ENCODE results near the gene MEGF6. TPM values are rescaled to one million over a fixed set of nuclear protein-coding genes. Genes with fewer than 3 reads are reported as not detected.

The MEGF6 gene
- total and polyA plus RNA-seq, 2 of the 8 experiments (the other 6 are each of a cell fraction or from before 2014, with no cell fraction given), result 4.1 to 14.8 TPM

DNA sequence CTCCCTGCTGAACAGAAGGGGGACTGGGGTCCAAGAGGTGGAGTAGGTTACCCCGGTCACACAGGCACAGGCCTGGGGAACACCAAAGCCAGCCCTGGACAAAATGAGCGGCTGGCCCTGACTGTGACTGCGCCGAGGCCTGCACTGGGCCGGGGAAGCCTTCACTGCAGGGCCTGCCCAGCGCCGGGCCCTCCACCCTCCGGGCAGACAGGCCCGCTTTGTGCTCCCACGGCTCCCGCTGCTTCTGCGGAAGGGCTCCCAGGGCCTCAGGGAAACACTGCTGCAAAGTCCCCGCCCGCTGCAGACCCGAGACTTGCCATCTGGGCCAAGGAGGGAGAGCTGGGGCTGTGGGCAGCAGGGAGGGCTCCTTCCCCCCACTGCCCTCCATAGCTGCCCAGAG, 35.3 kb downstream of the MEGF6 start:
- no peaks in the 10 kb centered on the region for H3K4me1 ChIP-seq (replicated peaks in 1 of 4; ENCODE audit: control insufficient read depth in 3 of 4, insufficient read depth in 4 of 4, low read length in 3 of 4)
- FAIRE-seq (no peak), DNase-seq (ENCODE audit: low read depth in 1 of 2, low spot score in 2 of 2) (no peak)
- H2BK120ac ChIP-seq (replicated peaks; ENCODE audit: low read depth, low read length), result no peak overlapping the region
- H3K18ac ChIP-seq (ENCODE audit: extremely low read depth, low read length), result no peak overlapping the region
- H4K5ac ChIP-seq (ENCODE audit: insufficient read length, low read depth, low read length), result no peak overlapping the region
- no peak overlapping the region for H2AFZ ChIP-seq (ENCODE audit: low read length)
- H3K4ac ChIP-seq (replicated peaks; ENCODE audit: insufficient read length, low read depth, low read length), result no peak overlapping the region
- no peak overlapping the region for H3K4me3 ChIP-seq (ENCODE audit: extremely low read depth in 1 of 4, insufficient read depth in 2 of 4, low read depth in 3 of 4, low read length in 4 of 4)
- peaks cover 3 to 6% of the 10 kb centered on the region in 2 experiments; a peak in 2 of 4 replicates for H3K9me3 ChIP-seq (ENCODE audit: insufficient read depth in 2 of 2, low read depth in 1 of 2, low read length in 1 of 2)
- 88% methylated on average over 7 of the region's 15 CpGs; no CpG with 5 or more reads in 1 of the 2 experiments for WGBS, 2 experiments (ENCODE audit: extremely low coverage in 1 of 2, insufficient coverage in 1 of 2, insufficient read length in 1 of 2, insufficient replicate concordance in 2 of 2, low coverage in 1 of 2, low lambda C conversion rate in 2 of 2, missing lambda C conversion rate in 1 of 2)
- no peak for TF ChIP-seq SIN3A (conservative IDR thresholded peaks at IDR 0.05 in 1 of 2, IDR thresholded peaks at IDR 0.05 in 1 of 2; ENCODE audit: low read depth in 1 of 2, low read length in 2 of 2)
- TF ChIP-seq SP1 (IDR thresholded peaks at IDR 0.05; ENCODE audit: low read depth, low read length), result no peak
- no peak for TF ChIP-seq EGR1 (IDR thresholded peaks at IDR 0.05; ENCODE audit: borderline replicate concordance, low read depth, low read length)
- no peak for TF ChIP-seq EP300 (IDR thresholded peaks at IDR 0.05; ENCODE audit: borderline replicate concordance in 1 of 2, low read depth in 2 of 2, low read length in 2 of 2)
- no peak for TF ChIP-seq TAF1 (IDR thresholded peaks at IDR 0.05; ENCODE audit: low read depth, low read length)
- TF ChIP-seq PHF8 (conservative IDR thresholded peaks at IDR 0.05; ENCODE audit: low read depth, low read length), result no peak
- TF ChIP-seq CHD1 (IDR thresholded peaks at IDR 0.05; ENCODE audit: low read depth, low read length), result no peak
- TF ChIP-seq SIRT6 (IDR thresholded peaks at IDR 0.05; ENCODE audit: low read length), result no peak
- no peak for TF ChIP-seq JUND (IDR thresholded peaks at IDR 0.05; ENCODE audit: low read length)
- H4K8ac ChIP-seq (ENCODE audit: extremely low read depth, insufficient read depth, low read length), result no peak overlapping the region
- H3K79me1 ChIP-seq (ENCODE audit: low read depth, low read length), result no peaks in the 10 kb centered on the region; the same call in 1 of the 2 replicates
- H3K14ac ChIP-seq (ENCODE audit: insufficient read length), result no peak overlapping the region
- H4K91ac ChIP-seq (replicated peaks; ENCODE audit: insufficient read length, low read length), result no peak overlapping the region
- POLR2A ChIA-PET (ENCODE audit: partially characterized antibody), result no interaction called here
- H4K20me1 ChIP-seq (replicated peaks in 1 of 2; ENCODE audit: control insufficient read depth in 1 of 2, insufficient read depth in 2 of 2, low read length in 2 of 2), result no peaks in the 10 kb centered on the region
- no peak overlapping the region for H3K9ac ChIP-seq (replicated peaks in 1 of 4; ENCODE audit: extremely low read depth in 1 of 4, low read depth in 3 of 4, low read length in 3 of 4)
- no peaks in the 10 kb centered on the region for H3K23me2 ChIP-seq (ENCODE audit: low read depth, low read length)
- no peak overlapping the region for H2BK20ac ChIP-seq (ENCODE audit: low read length)
- H3K4me2 ChIP-seq (ENCODE audit: insufficient read depth in 1 of 2, low read depth in 2 of 2, low read length in 2 of 2), result no peak overlapping the region
- H3K23ac ChIP-seq (ENCODE audit: insufficient read length), result no peak overlapping the region
- H2BK15ac ChIP-seq (ENCODE audit: low read length), result no peak overlapping the region
- H2BK12ac ChIP-seq (ENCODE audit: low read depth, low read length), result no peak overlapping the region
- H3K27me3 ChIP-seq (replicated peaks in 1 of 4; ENCODE audit: control insufficient read depth in 3 of 4, extremely low read depth in 1 of 4, insufficient read depth in 3 of 4, low read length in 3 of 4), result no peaks in the 10 kb centered on the region
- no peak overlapping the region for H3K27ac ChIP-seq (ENCODE audit: low read depth, low read length)
- no peak overlapping the region for H2BK5ac ChIP-seq (ENCODE audit: low read depth, low read length)
- H2AK5ac ChIP-seq (ENCODE audit: low read depth, low read length), result no peak overlapping the region
- no peak overlapping the region for H3K56ac ChIP-seq (replicated peaks; ENCODE audit: insufficient read length, low read depth, low read length)
- H3K36me3 ChIP-seq (ENCODE audit: control insufficient read depth in 2 of 4, insufficient read depth in 4 of 4, low read length in 3 of 4), result no peaks in the 10 kb centered on the region; a peak in 1 of 8 replicates
- CTCF ChIA-PET (ENCODE audit: partially characterized antibody), result interaction anchor here (1.1 to 6.8 kb wide), 6 partner anchors 10 to 85 kb away, joined by 3 to 56 read pairs (median 5); no protein-coding TSS in a partner anchor
- no peaks in the 10 kb centered on the region for H3K79me2 ChIP-seq (ENCODE audit: control insufficient read depth in 1 of 2, insufficient read depth in 2 of 2, low read length in 2 of 2)

Data from H1 (cell line).